ENCODE measurements around the gene PDCL2. TPM values are rescaled to one million over a fixed set of nuclear protein-coding genes. Genes with fewer than 3 reads are reported as not detected.

PDCL2 gene
- total RNA-seq, 6 experiments from 2014 or later: not detected

DNA sequence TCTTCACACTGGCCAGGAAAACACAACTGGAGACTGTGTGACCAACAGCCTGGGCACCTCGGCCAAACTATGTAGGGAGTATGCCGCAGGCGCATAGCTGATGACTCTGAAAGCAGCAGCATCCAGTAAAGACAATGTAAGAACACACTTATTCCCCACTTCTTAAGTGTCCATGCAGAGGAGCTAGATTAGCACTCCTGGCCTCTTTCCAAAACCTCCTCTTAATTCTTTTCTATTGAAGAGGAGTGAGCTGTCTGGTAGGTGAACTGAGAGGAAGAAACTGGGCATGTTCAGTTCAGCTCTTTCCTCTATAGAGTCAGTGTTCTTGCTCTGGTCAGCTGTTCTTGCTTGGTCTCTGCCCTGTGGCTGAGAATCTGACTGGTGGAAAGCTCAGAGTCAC lies 23.0 kb upstream of the PDCL2 start:
- Mint-ChIP-seq H3K27me3 (ENCODE audit: insufficient read depth) (peaks cover 2% of the 10 kb centered on the region; the same call in 1 of the 2 replicates), H3K36me3 (ENCODE audit: low read depth) (no peaks in the 10 kb centered on the region), H3K4me3 (no peak overlapping the region), H3K4me1 (ENCODE audit: low read depth) (no peaks in the 10 kb centered on the region), H3K9me3 (no peaks in the 10 kb centered on the region), H3K27ac (no peak overlapping the region)
- DNase-seq: no peak
- TF ChIP-seq CTCF (IDR thresholded peaks at IDR 0.05): no peak

DNA sequence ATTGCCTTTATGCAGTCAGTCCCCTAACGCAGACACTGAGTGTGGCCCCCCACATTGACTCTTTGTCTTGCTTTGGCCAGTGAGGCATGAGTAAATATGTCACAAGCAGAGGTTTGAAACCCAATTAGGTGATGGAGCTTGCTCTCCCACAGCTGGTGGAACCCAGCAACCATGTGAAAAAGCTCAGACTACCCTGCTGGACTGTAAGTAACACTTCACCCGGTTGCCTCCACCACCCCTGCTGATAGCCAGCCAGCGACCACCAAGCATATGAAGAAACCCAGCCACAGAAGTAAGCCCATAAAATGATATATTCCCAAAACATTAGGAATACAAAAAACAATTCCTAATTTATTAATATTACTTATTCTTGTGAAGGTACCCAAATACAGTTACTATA lies 21.6 kb upstream of the PDCL2 start:
- Mint-ChIP-seq H3K36me3 (ENCODE audit: low read depth) (no peaks in the 10 kb centered on the region), H3K9me3 (no peaks in the 10 kb centered on the region), H3K27ac (no peak overlapping the region), H3K4me3 (no peak overlapping the region), H3K27me3 (ENCODE audit: insufficient read depth) (peaks cover 2% of the 10 kb centered on the region; the same call in 1 of the 2 replicates), H3K4me1 (ENCODE audit: low read depth) (peaks cover 6% of the 10 kb centered on the region)
- no peak for TF ChIP-seq CTCF (IDR thresholded peaks at IDR 0.05)
- no peak for DNase-seq

- H3K36me3 Mint-ChIP-seq (ENCODE audit: low read depth): no peaks in the 10 kb centered on the region
- peaks cover 6% of the 10 kb centered on the region for H3K4me1 Mint-ChIP-seq (ENCODE audit: low read depth)
- H3K4me3 Mint-ChIP-seq: no peak overlapping the region
- H3K9me3 Mint-ChIP-seq: no peaks in the 10 kb centered on the region
- DNase-seq: no peak
- peaks cover under 1% of the 10 kb centered on the region; the same call in 1 of the 2 replicates for H3K27me3 Mint-ChIP-seq (ENCODE audit: insufficient read depth)
- H3K27ac Mint-ChIP-seq: no peak overlapping the region
- TF ChIP-seq CTCF (IDR thresholded peaks at IDR 0.05): no peak
These were observed 20.3 kb upstream of the PDCL2 start for GRCh38 chr4:55612341-55612740.

- no peak for DNase-seq
- no peak for TF ChIP-seq CTCF (IDR thresholded peaks at IDR 0.05)
- no peaks in the 10 kb centered on the region for H3K9me3 Mint-ChIP-seq
- H3K4me1 Mint-ChIP-seq (ENCODE audit: low read depth): peaks cover 6% of the 10 kb centered on the region
- H3K36me3 Mint-ChIP-seq (ENCODE audit: low read depth): no peaks in the 10 kb centered on the region
- H3K27me3 Mint-ChIP-seq (ENCODE audit: insufficient read depth): no peaks in the 10 kb centered on the region
- no peak overlapping the region for H3K27ac Mint-ChIP-seq
- no peak overlapping the region for H3K4me3 Mint-ChIP-seq
These were observed 19.5 kb upstream of the PDCL2 start for GRCh38 chr4:55611358-55612059.

DNA sequence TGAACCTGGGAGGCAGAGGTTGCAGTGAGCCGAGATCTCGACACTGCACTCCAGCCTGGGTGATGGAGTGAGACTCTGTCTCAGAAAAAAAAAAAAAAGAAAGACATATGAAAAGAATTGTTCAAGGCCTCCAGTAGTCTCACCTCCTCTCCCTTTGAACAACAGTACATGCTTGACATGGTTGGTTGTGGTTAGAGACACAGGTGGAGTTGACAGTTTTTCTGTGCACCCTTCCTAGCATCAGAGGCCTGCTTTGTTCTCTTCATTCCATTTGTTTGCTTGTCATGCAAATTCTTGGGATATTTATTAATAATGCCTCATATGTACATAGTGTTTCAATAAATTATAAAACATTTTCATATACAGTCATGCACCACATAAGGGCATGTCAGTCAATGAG lies 18.3 kb upstream of the PDCL2 start:
- Mint-ChIP-seq H3K27me3 (ENCODE audit: insufficient read depth) (no peaks in the 10 kb centered on the region), H3K36me3 (ENCODE audit: low read depth) (no peaks in the 10 kb centered on the region), H3K4me1 (ENCODE audit: low read depth) (peaks cover 7% of the 10 kb centered on the region), H3K4me3 (no peak overlapping the region), H3K27ac (no peak overlapping the region), H3K9me3 (no peaks in the 10 kb centered on the region)
- DNase-seq: no peak
- no peak for TF ChIP-seq CTCF (IDR thresholded peaks at IDR 0.05)
